ENCODE results near the gene ARSA.

GRCh38 chr22:50581950-50582492 is 45.9 kb downstream of the ARSA start:
- TF ChIP-seq CTCF (IDR thresholded peaks at IDR 0.05) (no peak), POLR2A (IDR thresholded peaks at IDR 0.05) (no peak)
